Inflammatory macrophage treated with lipopolysaccharide for 4 hours (primary cell): ENCODE results near the gene COL6A2.
"Not testable (repeated sequence)": the region's sequence is repeated elsewhere in the genome, so short reads cannot be mapped to it uniquely, and the experiment has no call there.

Experiments used
- DNase-seq: peaks from one replicate; pipeline ENCODE4 v3.0.0-alpha.2; 2020

COL6A2 gene

GRCh38 chr21:46127239-46128105, 29.6 kb downstream of the COL6A2 start:
- no peak for DNase-seq

GRCh38 chr21:46128106-46128932, 30.4 kb downstream of the COL6A2 start:
- DNase-seq, result no peak

- DNase-seq, result no peak
These were observed 31.1 kb downstream of the COL6A2 start for GRCh38 chr21:46128933-46129571.

GRCh38 chr21:46129846-46130651, 32.1 kb downstream of the COL6A2 start:
- no peak for DNase-seq

DNA sequence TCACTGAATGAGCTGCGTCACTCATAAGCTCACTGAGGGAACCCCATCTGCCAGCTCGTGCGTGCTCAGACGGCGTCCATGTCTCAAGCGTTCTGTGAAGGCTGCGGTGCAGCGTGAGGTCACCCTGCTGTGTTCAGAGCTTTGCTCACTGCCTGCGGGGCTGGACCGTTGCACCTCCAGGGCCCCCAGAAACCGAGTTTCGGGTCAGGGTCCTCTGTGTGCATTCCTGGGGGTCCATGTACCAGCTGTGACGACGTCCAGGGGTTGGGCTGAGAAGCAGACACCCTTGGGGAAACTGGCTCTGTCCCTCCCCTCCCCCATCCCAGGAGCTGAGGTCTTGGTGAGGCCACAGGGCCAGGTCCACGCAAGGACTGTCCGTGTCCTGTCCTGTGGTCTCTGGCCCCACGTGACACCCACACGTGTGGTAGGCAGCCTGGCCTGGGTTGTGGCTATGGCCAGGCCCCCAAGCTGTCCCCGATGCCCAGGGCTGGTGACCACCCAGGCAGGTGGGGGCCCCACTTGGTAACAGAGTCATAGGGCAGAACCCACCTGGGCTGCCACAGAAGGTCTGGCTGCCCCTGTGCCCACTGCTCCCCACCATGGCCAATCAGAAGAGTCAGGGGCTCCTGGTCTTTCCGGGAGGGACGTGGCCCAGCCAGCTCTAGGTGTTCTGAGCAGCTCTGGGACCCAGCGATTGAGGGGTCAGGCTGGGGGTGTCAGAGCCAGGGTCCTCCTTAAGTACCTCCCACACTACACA, 33.1 kb downstream of the COL6A2 start:
- DNase-seq, result no peak

GRCh38 chr21:46131588-46131837, 33.6 kb downstream of the COL6A2 start:
- no peak for DNase-seq

DNA sequence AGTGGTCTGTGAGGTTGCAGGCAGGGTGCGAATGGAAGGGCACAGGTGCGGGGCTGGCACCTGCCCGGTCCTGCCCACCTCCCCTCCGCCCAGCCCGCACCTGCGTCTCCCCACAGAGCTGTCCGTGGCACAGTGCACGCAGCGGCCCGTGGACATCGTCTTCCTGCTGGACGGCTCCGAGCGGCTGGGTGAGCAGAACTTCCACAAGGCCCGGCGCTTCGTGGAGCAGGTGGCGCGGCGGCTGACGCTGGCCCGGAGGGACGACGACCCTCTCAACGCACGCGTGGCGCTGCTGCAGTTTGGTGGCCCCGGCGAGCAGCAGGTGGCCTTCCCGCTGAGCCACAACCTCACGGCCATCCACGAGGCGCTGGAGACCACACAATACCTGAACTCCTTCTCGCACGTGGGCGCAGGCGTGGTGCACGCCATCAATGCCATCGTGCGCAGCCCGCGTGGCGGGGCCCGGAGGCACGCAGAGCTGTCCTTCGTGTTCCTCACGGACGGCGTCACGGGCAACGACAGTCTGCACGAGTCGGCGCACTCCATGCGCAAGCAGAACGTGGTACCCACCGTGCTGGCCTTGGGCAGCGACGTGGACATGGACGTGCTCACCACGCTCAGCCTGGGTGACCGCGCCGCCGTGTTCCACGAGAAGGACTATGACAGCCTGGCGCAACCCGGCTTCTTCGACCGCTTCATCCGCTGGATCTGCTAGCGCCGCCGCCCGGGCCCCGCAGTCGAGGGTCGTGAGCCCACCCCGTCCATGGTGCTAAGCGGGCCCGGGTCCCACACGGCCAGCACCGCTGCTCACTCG, 34.1 kb downstream of the COL6A2 start:
- no peak for DNase-seq

DNA sequence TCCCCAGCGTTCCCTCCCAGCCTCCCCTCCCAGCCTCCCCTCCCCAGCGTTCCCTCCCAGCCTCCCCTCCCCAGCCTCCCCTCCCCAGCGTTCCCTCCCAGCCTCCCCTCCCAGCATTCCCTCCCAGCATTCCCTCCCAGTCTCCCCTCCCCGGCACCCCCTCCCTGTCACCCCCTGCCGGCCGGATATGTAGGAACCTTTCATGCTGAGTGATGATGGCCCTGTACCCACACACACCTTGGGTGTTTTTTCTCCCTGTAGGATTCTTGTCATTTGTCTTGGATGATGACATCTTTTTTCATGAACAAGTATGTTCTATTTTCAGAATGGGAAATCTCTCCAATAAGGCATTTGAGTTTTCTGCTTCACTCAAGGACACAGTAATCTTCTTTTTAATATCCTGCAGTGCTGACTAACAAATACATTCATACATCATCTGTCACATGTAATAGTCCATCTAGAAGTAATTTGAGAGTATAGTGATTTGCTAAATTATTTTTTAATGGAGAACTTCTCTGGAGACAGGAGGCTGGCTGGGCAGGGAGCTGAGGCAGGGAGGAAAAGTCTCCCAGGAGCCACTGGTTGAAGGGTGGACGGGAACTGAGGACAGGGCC, 38.0 kb downstream of the COL6A2 start:
- no peak for DNase-seq

- no peak for DNase-seq
These were observed 38.9 kb downstream of the COL6A2 start for GRCh38 chr21:46136739-46137349.

GRCh38 chr21:46137908-46138307, 40.0 kb downstream of the COL6A2 start:
- no peak for DNase-seq

- DNase-seq, result no peak
These were observed 40.6 kb downstream of the COL6A2 start for GRCh38 chr21:46138383-46138970.

- DNase-seq, result no peak
These were observed 41.8 kb downstream of the COL6A2 start for GRCh38 chr21:46139686-46140085.

GRCh38 chr21:46140352-46141003, 42.6 kb downstream of the COL6A2 start:
- DNase-seq, result not testable (repeated sequence)

- DNase-seq, result no peak
These were observed 44.1 kb downstream of the COL6A2 start for GRCh38 chr21:46141767-46142581.

DNA sequence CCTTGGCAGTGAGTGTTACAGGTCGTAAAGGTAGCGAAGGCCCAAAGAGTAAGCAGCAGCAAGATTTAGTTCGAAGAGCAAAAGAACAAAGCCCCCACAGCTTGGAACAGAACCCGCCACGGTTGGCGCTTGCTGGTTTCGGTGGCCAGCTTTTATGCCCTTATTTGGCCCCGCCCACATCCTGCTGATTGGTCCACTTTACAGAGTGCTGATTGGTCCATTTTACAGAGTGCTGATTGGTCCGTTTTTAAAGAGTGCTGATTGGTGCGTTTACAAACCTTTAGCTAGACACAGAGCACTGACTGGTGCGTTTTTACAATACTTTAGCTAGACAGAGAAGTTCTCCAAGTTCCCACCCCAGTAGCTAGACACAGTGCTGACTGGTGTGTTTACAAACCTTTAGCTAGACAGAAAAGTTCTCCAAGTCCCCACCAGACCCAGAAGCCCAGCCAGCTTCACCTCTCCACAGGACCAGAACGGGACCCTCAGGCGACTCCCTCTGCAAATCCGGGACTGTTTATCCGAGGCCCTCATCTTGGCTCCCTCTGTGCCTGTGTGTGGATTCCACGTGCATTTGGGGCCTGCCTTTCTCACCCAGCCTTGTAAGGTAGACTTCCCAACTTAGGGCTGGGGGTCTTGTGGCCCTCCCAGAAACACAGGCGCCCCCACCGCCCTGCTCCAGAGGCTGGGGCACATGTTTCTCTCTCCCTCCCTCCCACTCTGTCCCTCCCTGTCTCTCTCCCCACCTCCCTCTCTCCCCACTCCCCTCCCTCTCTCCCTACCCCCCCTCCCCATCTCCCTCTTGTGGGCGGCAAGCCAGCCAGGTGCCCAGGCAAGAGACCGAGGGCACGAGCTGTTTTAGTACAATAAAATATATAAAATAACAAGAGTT, 44.9 kb downstream of the COL6A2 start:
- no peak for DNase-seq

GRCh38 chr21:46144464-46145070, 46.7 kb downstream of the COL6A2 start:
- DNase-seq, result no peak
